Heart right ventricle (tissue), 16 donors: ENCODE measurements around the gene NLRP8. TPM values are rescaled to one million over a fixed set of nuclear protein-coding genes. Genes with fewer than 3 reads are reported as not detected.

Experiments
- ATAC-seq, 8 donors: fragments of 200-7000 bp; cut with Tn5 transposase; one replicate each; pipeline ENCODE4 v1.9.1; 2020; ENCODE audit warnings: mild to moderate bottlenecking in 8 of 8, moderate library complexity in 8 of 8, moderate number of reproducible peaks in 1 of 8
- DNase-seq, 2 donors: peaks; one replicate each; pipeline ENCODE4 v3.0.0-alpha.2; 2020
- H3K27ac ChIP-seq, 10 donors: fragments of 200-600 bp; sonication (generic) in 2 of 10; one replicate each; pipeline versions ENCODE4 v1.5.0 to v1.8.0; 2020 to 2022; ENCODE audit warnings: mild to moderate bottlenecking in 3 of 10
- H3K27me3 ChIP-seq, 7 donors: fragments of 200-600 bp; one replicate each; pipeline ENCODE4 v1.8.0; 2021 to 2022; ENCODE audit warnings: mild to moderate bottlenecking in 2 of 7
- H3K36me3 ChIP-seq, 9 donors: fragments of 200-600 bp; sonication (generic) in 1 of 9; one replicate each; pipeline versions ENCODE4 v1.5.0 to v1.8.0; 2020 to 2022; ENCODE audit warnings: mild to moderate bottlenecking in 2 of 9
- H3K4me1 ChIP-seq, 9 donors: fragments of 200-600 bp; sonication (generic) in 1 of 9; one replicate each; pipeline versions ENCODE4 v1.5.0 to v1.8.0; 2020 to 2022; ENCODE audit warnings: mild to moderate bottlenecking in 4 of 9
- H3K4me3 ChIP-seq, 10 donors: fragments of 200-600 bp; sonication (generic) in 2 of 10; one replicate each; pipeline versions ENCODE4 v1.5.0 to v1.8.0; 2020 to 2022; ENCODE audit warnings: mild to moderate bottlenecking in 7 of 10, moderate library complexity in 2 of 10
- H3K9me3 ChIP-seq, 11 donors: fragments of 200-600 bp in 10 of 11; sonication (generic) in 2 of 11; one replicate each; pipeline versions ENCODE4 v1.5.0 to v1.8.0; 2013 to 2022; ENCODE audit warnings: mild to moderate bottlenecking in 2 of 11, control low read depth in 1 of 11, moderate library complexity in 1 of 11
- WGBS, 2 donors: extraction: QIAGEN DNeasy Blood & Tissue Kit; methylation state at CpG; one replicate each; pipeline ENCODE4 v1.1.7; 2013; ENCODE audit warnings: inconsistent platforms in 1 of 2; 5-methylcytosine and 5-hydroxymethylcytosine counted together
- intact Hi-C, 10 donors: fragments of 100-400 bp; cut with DNase I; formaldehyde crosslinking; loops; one replicate each; pipeline versions ENCODE4 v1.11.1 to v1.14.2; 2022
- polyA plus RNA-seq, 2 donors: library from polyadenylated mRNA; stranded (reverse); fragments of 200-250 nt; gene quantifications; one replicate each; pipeline ENCODE4 v1.2.3, GENCODE V29; 2013
- total RNA-seq, 10 donors: library from RNA; stranded (reverse); fragmentation: NEBNext Ultra II Directional in 3 of 10; extraction: Animal tissue kit (Norgen Biotek cat#: 25700) in 3 of 10; gene quantifications; one replicate each; pipeline versions ENCODE4 v1.2.1 to v1.2.4, GENCODE V29; 2021 to 2023
- TF ChIP-seq, protein P1 (sequence below), 9 donors: fragments of 200-600 bp; sonication (generic) in 2 of 9; IDR thresholded peaks; one replicate each; pipeline versions ENCODE4 v1.5.0 to v1.8.0; 2021 to 2022; ENCODE audit warnings: antibody characterized with exemption in 9 of 9, mild to moderate bottlenecking in 5 of 9, moderate library complexity in 1 of 9
- donor health status: Arrhythmogenic right ventricular cardiomyopathy.
- donor health status: ischemic (EF 13 %, LVEDD 7.1; RV severe dilation, severe dysfunction).
- donor health status: healthy with polysubstance abuse.
- donor health status: DM: no; HTN: yes; CAD: no.
- donor health status: DM: no; HTN: no; CAD: no.
- donor health status: ischemic (EF 25% LVEDD 6.9; RV normal size, moderate dysfunction).
- donor health status: ischemic (EF 25% LVEDD 5.7; RV mildly dilated, moderate dysfunction).
- donor health status: healthy.
- donor health status: DM: yes; HTN: yes; CAD: no.
- donor health status: Ischemic cardiomyopathy.
- donor health status: ischemic (EF 35%, LVEDD 5.7; RV mildly dilated, moderate dysfunction).
- donor health status: nonischemic (EF 11% LVEDD 7.7; RV severe dilation, severe dysfunction).
- donor health status: DM: yes; HTN: yes; CAD: no.
- donor health status: PGD.
- donor health status: ischemic (EF 29% LVEDD 5.4; RV normal size, mild dysfunction).
- donor health status: nonischemic (EF 23%, LVEDD 6.1; RV moderate dilation, normal function).

The NLRP8 gene
- total and polyA plus RNA-seq, 12 donors = not detected

DNA sequence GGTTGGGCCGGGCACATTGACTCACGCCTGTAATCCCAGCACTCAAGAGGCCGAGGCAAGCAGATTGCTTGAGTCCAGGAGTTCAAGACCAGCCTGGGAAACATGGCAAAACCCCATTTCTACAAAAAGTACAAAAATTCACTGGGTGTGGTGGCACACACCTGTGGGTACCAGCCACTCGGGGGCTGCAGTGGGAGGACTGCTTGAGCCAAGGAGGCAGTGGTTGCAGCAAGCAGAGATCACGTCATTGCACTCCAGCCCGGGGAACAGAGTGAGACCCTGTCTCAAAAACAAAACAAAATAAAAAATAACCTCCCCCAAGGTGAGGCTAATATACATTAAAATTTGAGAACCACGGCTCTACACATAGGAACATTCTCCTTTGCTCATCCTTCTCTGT is 40.3 kb upstream of the NLRP8 start:
- ATAC-seq (no peak), DNase-seq (no peak)
- H3K9me3 ChIP-seq = peaks cover 0 to 25% (median 0%) of the 10 kb centered on the region in 11 donors
- WGBS, 2 donors = 76 to 78% methylated on average over 7 of the region's 7 CpGs
- intact Hi-C loops = no loop called here
- TF ChIP-seq, protein P1, sequence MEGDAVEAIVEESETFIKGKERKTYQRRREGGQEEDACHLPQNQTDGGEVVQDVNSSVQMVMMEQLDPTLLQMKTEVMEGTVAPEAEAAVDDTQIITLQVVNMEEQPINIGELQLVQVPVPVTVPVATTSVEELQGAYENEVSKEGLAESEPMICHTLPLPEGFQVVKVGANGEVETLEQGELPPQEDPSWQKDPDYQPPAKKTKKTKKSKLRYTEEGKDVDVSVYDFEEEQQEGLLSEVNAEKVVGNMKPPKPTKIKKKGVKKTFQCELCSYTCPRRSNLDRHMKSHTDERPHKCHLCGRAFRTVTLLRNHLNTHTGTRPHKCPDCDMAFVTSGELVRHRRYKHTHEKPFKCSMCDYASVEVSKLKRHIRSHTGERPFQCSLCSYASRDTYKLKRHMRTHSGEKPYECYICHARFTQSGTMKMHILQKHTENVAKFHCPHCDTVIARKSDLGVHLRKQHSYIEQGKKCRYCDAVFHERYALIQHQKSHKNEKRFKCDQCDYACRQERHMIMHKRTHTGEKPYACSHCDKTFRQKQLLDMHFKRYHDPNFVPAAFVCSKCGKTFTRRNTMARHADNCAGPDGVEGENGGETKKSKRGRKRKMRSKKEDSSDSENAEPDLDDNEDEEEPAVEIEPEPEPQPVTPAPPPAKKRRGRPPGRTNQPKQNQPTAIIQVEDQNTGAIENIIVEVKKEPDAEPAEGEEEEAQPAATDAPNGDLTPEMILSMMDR (IDR thresholded peaks at IDR 0.05) = no peak
- no peaks in the 10 kb centered on the region for H3K4me1 ChIP-seq
- no peak overlapping the region for H3K27ac ChIP-seq
- peaks cover 0 to 17% (median 3%) of the 10 kb centered on the region in 7 donors for H3K27me3 ChIP-seq
- no peak overlapping the region for H3K4me3 ChIP-seq
- H3K36me3 ChIP-seq = no peaks in the 10 kb centered on the region

DNA sequence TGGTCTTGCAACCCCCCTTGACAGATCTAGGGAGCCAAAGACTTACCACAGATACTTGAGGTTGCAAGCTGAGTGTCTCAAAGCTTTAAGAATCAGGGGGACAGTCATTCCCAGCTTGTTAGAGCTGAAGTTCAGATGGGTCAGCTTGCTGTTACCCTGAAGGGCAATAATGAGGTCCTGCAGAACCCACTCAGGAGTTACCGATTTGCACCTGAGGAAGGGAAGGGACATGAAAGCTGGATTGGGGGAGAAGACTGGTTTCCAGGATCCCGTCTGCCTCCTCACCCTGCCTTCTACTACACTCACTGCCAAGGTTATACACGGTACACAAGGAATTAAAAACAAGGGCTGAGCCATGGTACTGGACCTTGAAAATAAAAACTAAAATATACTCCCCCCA is 39.9 kb upstream of the NLRP8 start:
- ATAC-seq (no peak), DNase-seq (no peak)
- WGBS, 2 donors = 79 to 81% methylated on average over 3 of the region's 3 CpGs
- H3K9me3 ChIP-seq = peaks cover 0 to 26% (median 0%) of the 10 kb centered on the region in 11 donors
- intact Hi-C loops = no loop called here
- no peaks in the 10 kb centered on the region for H3K36me3 ChIP-seq
- H3K4me1 ChIP-seq = no peaks in the 10 kb centered on the region
- peaks cover 0 to 19% (median 3%) of the 10 kb centered on the region in 7 donors for H3K27me3 ChIP-seq
- TF ChIP-seq, protein P1 (IDR thresholded peaks at IDR 0.05) = no peak
- no peak overlapping the region for H3K4me3 ChIP-seq
- H3K27ac ChIP-seq = no peak overlapping the region

DNA sequence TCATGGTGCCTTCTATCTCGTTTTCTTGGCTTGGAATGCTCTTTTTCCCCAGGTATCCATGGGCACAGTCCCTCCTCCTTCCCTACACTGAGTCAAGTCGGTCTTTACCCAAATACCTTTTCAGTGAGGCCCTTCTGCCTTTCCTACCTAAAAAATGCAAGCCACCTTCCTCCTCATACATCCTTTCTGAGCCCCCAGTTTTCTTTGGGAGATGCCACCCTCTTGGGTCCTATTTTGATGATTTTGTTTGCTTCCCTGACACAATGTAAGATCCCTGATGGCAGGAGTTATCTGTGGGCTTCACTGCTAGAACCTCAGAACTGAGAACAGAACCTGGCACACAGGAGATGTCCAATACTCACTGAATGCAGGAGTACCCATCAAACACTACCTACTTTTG is 37.8 kb upstream of the NLRP8 start:
- no peaks in the 10 kb centered on the region for H3K36me3 ChIP-seq
- no peaks in the 10 kb centered on the region for H3K4me1 ChIP-seq
- H3K4me3 ChIP-seq = no peak overlapping the region
- WGBS, 2 donors = 26 to 33% methylated on average over 2 of the region's 2 CpGs
- peaks cover 0 to 19% (median 3%) of the 10 kb centered on the region in 7 donors for H3K27me3 ChIP-seq
- TF ChIP-seq, protein P1 (IDR thresholded peaks at IDR 0.05) = no peak
- ATAC-seq (no peak), DNase-seq (no peak)
- intact Hi-C loops = no loop called here
- H3K9me3 ChIP-seq = peaks cover 0 to 37% (median 0%) of the 10 kb centered on the region in 11 donors
- H3K27ac ChIP-seq = no peak overlapping the region

DNA sequence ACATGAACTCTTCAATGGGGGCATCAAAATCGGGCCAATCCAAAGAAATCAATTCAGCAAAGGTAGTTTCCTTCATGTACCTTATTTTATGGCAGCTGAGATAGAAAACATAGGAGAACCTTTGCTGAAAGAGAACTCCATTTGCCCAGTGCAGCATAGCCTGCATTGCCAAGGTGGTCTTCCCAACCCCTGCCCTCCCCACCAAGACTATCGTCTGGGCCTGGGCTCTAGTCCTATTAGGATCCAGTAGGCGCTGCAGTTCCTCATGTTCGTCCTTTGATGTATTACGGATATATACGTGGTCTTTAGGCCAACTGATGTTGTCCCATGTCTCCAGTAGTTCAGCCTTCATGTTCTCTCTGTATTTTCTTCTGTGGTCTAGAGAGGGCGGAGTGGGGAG is 34.7 kb upstream of the NLRP8 start:
- H3K9me3 ChIP-seq = peaks cover 0 to 58% (median 10%) of the 10 kb centered on the region in 11 donors
- intact Hi-C loops = no loop called here
- ATAC-seq = no peak
- TF ChIP-seq, protein P1 (IDR thresholded peaks at IDR 0.05) = no peak
- no peak overlapping the region for H3K4me3 ChIP-seq
- 76 to 83% methylated on average over 7 of the region's 7 CpGs for WGBS, 2 donors
- no peak overlapping the region for H3K27ac ChIP-seq
- H3K36me3 ChIP-seq = no peaks in the 10 kb centered on the region
- H3K27me3 ChIP-seq = peaks cover 0 to 19% (median 3%) of the 10 kb centered on the region in 7 donors
- no peaks in the 10 kb centered on the region for H3K4me1 ChIP-seq
- no peak for DNase-seq
